Measurements from ENCODE around the gene TAGAP. TPM values are rescaled to one million over a fixed set of nuclear protein-coding genes. Genes with fewer than 3 reads are reported as not detected.

The TAGAP gene
- polyA plus RNA-seq, 1 donor (not counting 4 experiments of a cell fraction or from before 2014, with no cell fraction given): 0.08 TPM

DNA sequence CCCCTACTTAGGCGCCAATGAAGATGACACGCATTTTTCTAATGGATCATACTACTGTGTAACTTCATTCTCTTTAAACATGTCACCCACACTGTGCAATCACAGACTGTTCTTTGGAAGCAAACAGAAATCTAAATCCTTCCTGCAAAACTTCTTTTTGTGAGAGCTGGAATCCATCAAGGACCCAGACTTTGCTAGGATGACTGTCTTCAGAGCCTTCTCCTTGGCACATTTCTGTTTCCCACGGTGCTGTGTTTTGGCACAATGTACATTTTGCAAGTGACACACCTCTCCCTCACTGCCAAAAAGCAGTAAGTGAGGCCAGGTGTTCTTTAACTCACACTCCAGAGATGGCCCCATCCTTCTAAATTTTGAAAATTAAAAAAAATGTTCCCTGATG is 21.7 kb upstream of the TAGAP start:
- dilution Hi-C loops (cut with MboI; ENCODE audit: extremely low pct_ligation_motif_present, low sequenced_read_pairs): no loop called here
- Histone ChIP-seq H3K27me3 (ENCODE audit: control insufficient read depth, extremely low read depth, insufficient read depth, low read length) (peaks cover 18% of the 10 kb centered on the region), H4K20me1 (ENCODE audit: control insufficient read depth, extremely low read depth, insufficient read depth, low read length) (no peaks in the 10 kb centered on the region), H3K4me2 (ENCODE audit: control insufficient read depth, extremely low read depth, insufficient read depth, low read depth, low read length) (no peak overlapping the region), H2AFZ (ENCODE audit: control insufficient read depth, low read length) (no peak overlapping the region), H3K79me2 (ENCODE audit: control insufficient read depth, insufficient read depth, low read length) (no peaks in the 10 kb centered on the region), H3K4me3 (ENCODE audit: control insufficient read depth in 2 of 3, extremely low read depth in 1 of 3, insufficient read depth in 2 of 3, low read depth in 1 of 3, low read length in 3 of 3) (no peak overlapping the region), H3K9me3 (ENCODE audit: control insufficient read depth, low read depth, low read length) (no peaks in the 10 kb centered on the region), H3K36me3 (ENCODE audit: control insufficient read depth in 2 of 2, extremely low read depth in 1 of 2, insufficient read depth in 2 of 2, low read length in 2 of 2) (no peaks in the 10 kb centered on the region), H3K27ac (ENCODE audit: control insufficient read depth, insufficient read depth, low read length) (no peak overlapping the region), H3K4me1 (ENCODE audit: control insufficient read depth, extremely low read depth, insufficient read depth, low read length) (no peaks in the 10 kb centered on the region), H3K9me1 (ENCODE audit: control insufficient read depth, extremely low read depth, insufficient read depth, low read length) (no peaks in the 10 kb centered on the region), H3K9ac (ENCODE audit: control insufficient read depth, extremely low read depth, insufficient read depth, low read length) (no peak overlapping the region)
- FAIRE-seq: no peak
- DNase-seq (ENCODE audit: low read depth, low spot score): no peak
- TF ChIP-seq, protein P1, sequence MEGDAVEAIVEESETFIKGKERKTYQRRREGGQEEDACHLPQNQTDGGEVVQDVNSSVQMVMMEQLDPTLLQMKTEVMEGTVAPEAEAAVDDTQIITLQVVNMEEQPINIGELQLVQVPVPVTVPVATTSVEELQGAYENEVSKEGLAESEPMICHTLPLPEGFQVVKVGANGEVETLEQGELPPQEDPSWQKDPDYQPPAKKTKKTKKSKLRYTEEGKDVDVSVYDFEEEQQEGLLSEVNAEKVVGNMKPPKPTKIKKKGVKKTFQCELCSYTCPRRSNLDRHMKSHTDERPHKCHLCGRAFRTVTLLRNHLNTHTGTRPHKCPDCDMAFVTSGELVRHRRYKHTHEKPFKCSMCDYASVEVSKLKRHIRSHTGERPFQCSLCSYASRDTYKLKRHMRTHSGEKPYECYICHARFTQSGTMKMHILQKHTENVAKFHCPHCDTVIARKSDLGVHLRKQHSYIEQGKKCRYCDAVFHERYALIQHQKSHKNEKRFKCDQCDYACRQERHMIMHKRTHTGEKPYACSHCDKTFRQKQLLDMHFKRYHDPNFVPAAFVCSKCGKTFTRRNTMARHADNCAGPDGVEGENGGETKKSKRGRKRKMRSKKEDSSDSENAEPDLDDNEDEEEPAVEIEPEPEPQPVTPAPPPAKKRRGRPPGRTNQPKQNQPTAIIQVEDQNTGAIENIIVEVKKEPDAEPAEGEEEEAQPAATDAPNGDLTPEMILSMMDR (optimal IDR thresholded peaks at IDR 0.05 in 1 of 3, IDR thresholded peaks at IDR 0.05 in 1 of 3, conservative IDR thresholded peaks at IDR 0.05 in 1 of 3; ENCODE audit: extremely low read depth in 1 of 3, insufficient read depth in 2 of 3, low read length in 3 of 3): no peak
- TF ChIP-seq EZH2 (IDR thresholded peaks at IDR 0.05; ENCODE audit: low read length): no peak

DNA sequence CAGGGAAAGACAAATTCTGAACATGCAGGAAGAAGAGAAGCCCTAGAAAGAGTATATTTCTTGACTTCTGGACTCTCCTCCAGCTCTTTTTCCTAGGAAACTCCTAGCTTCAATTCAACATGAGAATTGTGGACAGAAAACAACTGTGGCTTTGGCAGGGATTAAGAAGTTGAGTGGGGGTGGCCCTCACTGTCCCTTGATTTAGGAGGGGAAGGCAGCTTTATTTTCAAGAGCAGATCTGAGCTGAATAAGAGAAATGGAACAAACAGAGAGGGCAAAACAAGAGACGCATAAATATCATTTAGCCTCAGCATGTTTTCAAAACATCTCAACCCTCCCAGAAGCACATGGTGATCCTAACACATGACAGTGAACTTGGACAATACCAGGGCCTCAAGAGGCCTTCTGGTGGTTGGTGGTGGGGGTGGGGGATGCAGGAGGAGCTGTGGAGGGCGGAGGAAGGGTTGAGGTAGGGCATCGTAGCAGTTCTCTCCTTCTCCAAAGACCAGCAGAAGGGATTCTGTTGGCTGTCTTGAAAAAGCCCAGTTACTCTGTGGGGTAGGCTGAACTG is 21.1 kb upstream of the TAGAP start:
- H3K9me1 ChIP-seq (ENCODE audit: control insufficient read depth, extremely low read depth, insufficient read depth, low read length): no peaks in the 10 kb centered on the region
- DNase-seq (ENCODE audit: low read depth, low spot score) (no peak), FAIRE-seq (no peak)
- no peaks in the 10 kb centered on the region for H3K79me2 ChIP-seq (ENCODE audit: control insufficient read depth, insufficient read depth, low read length)
- no peak overlapping the region for H3K4me2 ChIP-seq (ENCODE audit: control insufficient read depth, extremely low read depth, insufficient read depth, low read depth, low read length)
- dilution Hi-C loops (cut with MboI; ENCODE audit: extremely low pct_ligation_motif_present, low sequenced_read_pairs): no loop called here
- no peak overlapping the region for H3K4me3 ChIP-seq (ENCODE audit: control insufficient read depth in 2 of 3, extremely low read depth in 1 of 3, insufficient read depth in 2 of 3, low read depth in 1 of 3, low read length in 3 of 3)
- no peaks in the 10 kb centered on the region for H3K9me3 ChIP-seq (ENCODE audit: control insufficient read depth, low read depth, low read length)
- H3K27ac ChIP-seq (ENCODE audit: control insufficient read depth, insufficient read depth, low read length): no peak overlapping the region
- peaks cover 18% of the 10 kb centered on the region for H3K27me3 ChIP-seq (ENCODE audit: control insufficient read depth, extremely low read depth, insufficient read depth, low read length)
- H3K9ac ChIP-seq (ENCODE audit: control insufficient read depth, extremely low read depth, insufficient read depth, low read length): no peak overlapping the region
- H4K20me1 ChIP-seq (ENCODE audit: control insufficient read depth, extremely low read depth, insufficient read depth, low read length): no peaks in the 10 kb centered on the region
- H3K4me1 ChIP-seq (ENCODE audit: control insufficient read depth, extremely low read depth, insufficient read depth, low read length): no peaks in the 10 kb centered on the region
- TF ChIP-seq, protein P1 (optimal IDR thresholded peaks at IDR 0.05 in 1 of 3, IDR thresholded peaks at IDR 0.05 in 1 of 3, conservative IDR thresholded peaks at IDR 0.05 in 1 of 3; ENCODE audit: extremely low read depth in 1 of 3, insufficient read depth in 2 of 3, low read length in 3 of 3): no peak
- TF ChIP-seq EZH2 (IDR thresholded peaks at IDR 0.05; ENCODE audit: low read length): no peak
- no peaks in the 10 kb centered on the region for H3K36me3 ChIP-seq (ENCODE audit: control insufficient read depth in 2 of 2, extremely low read depth in 1 of 2, insufficient read depth in 2 of 2, low read length in 2 of 2)
- no peak overlapping the region for H2AFZ ChIP-seq (ENCODE audit: control insufficient read depth, low read length)

All from keratinocyte (primary cell).